Mammary epithelial cell (primary cell): Measurements from ENCODE around the gene RALGPS2.

Source experiments
- EZH2 ChIP-seq: IDR thresholded peaks from 2 replicates; pipeline ENCODE4 v1.6.1; 2012; ENCODE audit warnings: low read length, inconsistent platforms, borderline replicate concordance
- TF ChIP-seq, protein P1 (sequence below), 2 donors: IDR thresholded peaks in 1 of 2; conservative IDR thresholded peaks in 1 of 2; 2 replicates each; pipeline ENCODE4 v1.5.1; 2011 to 2012; ENCODE audit warnings: inconsistent platforms in 2 of 2, low read length in 2 of 2, mild to moderate bottlenecking in 2 of 2, control low read depth in 1 of 2, low read depth in 1 of 2; ENCODE audit not compliant: insufficient read depth in 1 of 2; ENCODE audit errors: extremely low read depth in 1 of 2

DNA sequence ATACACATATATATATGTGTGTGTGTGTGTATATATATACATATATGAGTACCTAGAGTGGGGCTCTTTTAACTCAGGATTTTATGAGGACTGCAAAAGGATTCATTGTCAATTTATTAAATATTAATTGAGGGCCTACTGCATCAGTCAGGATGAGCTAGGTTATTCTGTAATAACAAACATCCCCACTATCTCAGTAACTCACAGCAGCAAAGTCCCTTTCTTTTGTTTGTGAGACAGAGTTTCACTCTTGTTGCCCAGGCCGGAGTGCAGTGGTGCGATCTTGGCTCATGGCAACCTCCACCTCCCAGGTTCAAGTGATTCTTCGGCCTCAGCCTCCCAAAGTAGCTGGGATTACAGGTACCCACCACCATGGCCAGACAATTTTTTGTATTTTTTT is 236.8 kb downstream of the RALGPS2 start:
- TF ChIP-seq, protein P1, sequence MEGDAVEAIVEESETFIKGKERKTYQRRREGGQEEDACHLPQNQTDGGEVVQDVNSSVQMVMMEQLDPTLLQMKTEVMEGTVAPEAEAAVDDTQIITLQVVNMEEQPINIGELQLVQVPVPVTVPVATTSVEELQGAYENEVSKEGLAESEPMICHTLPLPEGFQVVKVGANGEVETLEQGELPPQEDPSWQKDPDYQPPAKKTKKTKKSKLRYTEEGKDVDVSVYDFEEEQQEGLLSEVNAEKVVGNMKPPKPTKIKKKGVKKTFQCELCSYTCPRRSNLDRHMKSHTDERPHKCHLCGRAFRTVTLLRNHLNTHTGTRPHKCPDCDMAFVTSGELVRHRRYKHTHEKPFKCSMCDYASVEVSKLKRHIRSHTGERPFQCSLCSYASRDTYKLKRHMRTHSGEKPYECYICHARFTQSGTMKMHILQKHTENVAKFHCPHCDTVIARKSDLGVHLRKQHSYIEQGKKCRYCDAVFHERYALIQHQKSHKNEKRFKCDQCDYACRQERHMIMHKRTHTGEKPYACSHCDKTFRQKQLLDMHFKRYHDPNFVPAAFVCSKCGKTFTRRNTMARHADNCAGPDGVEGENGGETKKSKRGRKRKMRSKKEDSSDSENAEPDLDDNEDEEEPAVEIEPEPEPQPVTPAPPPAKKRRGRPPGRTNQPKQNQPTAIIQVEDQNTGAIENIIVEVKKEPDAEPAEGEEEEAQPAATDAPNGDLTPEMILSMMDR (conservative IDR thresholded peaks at IDR 0.05 in 1 of 2, IDR thresholded peaks at IDR 0.05 in 1 of 2; ENCODE audit: extremely low read depth in 1 of 2, insufficient read depth in 1 of 2, low read depth in 1 of 2, low read length in 2 of 2) = no peak
- TF ChIP-seq EZH2 = no peak
